Stimulated activated CD8-positive, alpha-beta memory T cell treated with anti-CD3 and anti-CD28 coated beads, Interleukin-15, amount 100 ng/mL, for 48 hours (primary cell): ENCODE results near the gene VPS39.

Experiments used
- DNase-seq, 2 donors: peaks; one replicate each; pipeline ENCODE4 v3.0.0-alpha.2; 2020; ENCODE audit warnings: low read depth in 2 of 2

Gene VPS39

DNA sequence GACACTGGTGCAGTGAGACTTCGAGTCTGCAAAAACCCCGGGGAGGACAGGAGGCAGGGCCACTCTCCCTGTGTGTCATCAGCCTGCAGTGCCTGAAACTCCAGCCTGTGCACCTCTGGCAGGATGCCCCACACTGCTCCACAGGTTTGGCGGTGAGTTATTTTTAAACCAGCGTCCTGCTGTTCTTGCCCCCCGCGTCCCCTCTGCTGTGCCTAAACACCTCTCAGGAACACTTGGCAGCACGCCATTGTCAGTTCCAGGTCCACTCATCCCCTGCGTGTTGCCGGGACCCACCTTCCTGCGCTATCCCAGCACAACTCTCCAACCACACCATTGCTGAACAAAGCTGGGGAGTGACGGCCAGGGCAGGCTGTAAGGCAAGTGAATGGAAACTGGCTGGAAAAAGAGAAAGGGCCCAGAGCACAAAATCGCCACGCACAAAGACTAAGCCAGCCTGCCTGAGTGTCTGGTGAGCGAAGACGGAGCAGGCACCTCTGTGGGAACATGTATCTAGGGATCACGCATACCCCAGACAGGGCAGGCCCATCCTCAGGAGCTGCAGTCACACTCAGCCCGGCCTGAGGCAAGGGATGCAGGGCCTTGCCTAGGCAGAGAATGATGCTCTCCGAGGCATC lies 48.6 kb downstream of the VPS39 start:
- no peak for DNase-seq

DNA sequence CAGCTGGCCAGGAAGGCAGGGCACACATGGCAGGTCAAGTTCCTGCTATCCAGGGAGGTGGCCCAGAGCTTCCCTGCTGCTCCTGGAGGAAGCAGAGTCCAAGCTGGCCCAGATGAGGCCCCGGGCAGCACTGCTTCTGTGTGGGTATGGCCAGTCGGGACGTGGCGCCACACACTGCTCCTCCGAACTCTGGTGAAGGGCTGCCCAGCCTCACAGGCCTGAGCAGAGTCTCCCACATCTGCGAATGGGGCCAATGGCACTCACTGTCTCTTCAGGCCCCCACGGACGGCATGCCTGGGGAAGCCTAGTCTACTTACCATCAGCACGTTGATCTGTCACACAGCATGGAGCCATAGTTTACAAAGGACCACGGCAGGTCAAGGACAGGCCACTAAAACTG lies 49.2 kb downstream of the VPS39 start:
- no peak for DNase-seq

DNA sequence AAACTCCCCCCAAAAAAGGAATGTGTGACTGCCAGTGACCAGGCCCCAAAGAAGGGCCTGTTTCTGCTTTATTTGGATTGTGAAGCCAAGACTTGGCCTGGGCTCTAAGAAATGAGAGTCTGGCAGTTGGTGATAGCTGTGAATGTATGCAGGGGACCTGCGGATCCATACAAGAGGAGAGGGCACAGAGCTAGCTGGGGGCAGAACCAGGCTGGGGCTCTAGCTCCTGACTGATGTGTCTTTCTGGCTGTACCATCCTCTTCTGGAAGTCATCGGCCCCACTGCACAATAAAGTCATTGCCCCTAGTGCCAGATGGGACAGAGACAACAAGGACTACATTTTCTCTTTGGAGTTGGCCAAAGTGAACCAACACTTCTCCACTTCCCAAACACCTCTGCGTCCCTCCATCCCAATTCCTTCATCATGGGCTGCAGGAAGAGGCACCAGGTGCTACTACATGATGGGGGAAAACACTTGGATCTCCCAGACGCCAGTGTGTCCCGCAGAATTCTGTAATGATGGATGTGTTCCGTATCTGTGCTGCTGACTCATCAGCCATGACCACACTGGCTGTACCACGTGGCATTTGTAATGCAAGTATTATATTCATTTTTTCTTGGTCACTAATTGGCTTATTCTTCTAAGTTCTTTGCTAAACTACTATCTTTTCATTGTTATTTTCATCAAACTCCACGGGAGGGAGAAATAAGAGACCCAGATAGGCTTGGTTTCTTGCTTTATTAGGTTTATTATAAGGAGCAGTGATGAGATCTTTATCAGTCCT lies 49.9 kb downstream of the VPS39 start:
- no peak for DNase-seq

DNA sequence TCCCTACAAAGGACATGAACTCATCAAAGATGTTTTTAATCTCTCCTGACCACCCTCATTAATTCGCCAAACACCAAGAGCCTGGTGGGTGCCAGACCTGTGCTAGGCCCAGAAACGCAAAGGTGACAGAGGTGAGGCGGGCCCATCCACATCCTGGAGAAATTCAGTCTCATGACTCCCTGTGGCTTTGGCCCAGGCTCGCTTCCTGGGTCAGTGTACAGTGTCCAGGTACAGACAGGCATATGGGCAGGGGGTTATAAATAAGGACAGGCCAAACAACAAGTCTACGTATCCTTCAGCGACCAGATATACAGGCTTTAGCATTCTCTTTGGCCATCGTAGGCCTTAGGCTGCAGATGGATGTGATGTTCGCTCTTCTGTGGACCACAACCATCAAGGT lies 50.7 kb downstream of the VPS39 start:
- no peak for DNase-seq

DNA sequence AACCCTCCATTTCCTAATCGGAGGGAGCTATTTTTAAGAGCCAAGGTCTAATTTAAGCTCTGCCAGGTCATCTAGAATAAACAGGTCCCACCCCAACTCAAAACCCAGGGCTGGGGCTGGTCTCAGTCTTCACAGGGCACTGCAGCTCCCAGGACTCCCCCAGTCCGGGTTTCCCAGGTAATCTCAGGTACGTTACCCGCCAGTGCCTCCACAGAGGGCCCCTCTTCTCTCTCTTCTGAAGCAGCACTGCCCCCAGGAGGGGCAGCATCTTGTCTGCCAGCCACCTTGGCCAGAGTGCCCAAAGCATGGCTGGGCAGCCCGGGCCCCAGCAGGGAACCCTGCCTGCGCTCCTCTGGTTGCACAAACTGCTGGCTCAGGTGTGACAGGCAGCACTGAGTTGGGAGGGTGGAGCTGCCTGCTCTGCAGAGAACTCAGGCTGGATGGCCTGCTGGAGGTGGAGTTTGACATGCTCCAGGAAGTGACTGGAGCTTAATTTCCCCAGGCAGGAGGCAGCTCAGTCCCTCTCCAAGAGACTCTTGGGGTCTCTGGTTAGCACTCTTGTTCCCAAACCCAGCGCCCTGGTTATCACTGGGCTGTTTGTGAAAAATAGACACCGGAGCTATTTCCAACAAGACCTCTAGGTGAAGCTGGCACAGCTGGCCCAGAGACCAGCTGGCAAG lies 51.7 kb downstream of the VPS39 start, which contains the start of gene PLA2G4F:
Gene PLA2G4F (minus strand): TSS at position 394 of the 680 bp plus-strand sequence. CDS start 87 bp downstream, at position 307.
- DNase-seq: no peak

DNA sequence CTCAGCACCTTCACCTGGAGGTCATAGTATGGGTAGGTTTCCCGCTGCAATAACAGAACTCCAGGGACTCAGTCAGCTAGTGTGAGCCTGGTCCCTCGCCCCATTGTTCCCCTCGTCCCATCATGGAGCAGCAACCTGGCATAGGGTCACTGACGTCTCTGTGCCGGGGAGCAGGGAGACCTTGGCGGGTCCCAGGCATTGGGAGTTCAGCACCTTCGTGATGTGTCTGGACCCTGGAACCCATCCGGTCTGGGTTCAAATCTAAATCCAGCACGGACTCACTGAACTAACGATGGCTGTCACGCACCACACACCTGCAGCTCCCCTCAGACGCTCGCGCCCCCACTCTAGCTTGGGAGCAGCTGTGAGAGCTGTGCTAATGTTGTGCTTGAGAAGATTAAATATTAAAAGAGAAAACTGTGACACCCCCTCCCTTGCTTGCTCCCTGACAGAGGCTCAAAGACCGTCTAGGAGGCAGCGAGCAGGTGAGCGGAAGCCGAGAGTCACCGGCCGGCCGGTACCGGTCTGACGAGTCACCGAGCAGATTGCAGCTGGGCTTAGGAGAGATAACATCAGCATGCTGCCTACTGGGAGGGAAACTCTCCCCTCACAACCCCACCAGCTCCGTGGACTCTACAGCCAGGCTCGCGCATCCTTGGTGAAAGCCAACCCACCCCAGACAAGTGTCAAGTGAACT lies 52.4 kb downstream of the VPS39 start:
- DNase-seq: no peak

DNA sequence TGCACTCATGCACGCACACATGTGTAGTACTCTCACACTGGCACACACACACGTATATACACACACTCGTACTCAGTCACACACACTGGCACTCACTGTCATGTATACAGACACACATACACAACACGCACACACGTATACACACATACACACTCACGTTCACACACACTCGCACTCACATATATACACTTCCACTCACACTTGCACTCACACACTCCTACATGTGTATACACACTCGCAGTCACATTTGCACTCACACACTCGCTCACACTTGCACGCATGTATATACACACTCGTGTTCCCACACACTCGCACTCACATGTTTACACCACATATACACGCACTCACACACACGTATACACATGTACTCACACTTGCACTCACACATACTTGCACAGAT lies 53.1 kb downstream of the VPS39 start:
- DNase-seq: no peak

DNA sequence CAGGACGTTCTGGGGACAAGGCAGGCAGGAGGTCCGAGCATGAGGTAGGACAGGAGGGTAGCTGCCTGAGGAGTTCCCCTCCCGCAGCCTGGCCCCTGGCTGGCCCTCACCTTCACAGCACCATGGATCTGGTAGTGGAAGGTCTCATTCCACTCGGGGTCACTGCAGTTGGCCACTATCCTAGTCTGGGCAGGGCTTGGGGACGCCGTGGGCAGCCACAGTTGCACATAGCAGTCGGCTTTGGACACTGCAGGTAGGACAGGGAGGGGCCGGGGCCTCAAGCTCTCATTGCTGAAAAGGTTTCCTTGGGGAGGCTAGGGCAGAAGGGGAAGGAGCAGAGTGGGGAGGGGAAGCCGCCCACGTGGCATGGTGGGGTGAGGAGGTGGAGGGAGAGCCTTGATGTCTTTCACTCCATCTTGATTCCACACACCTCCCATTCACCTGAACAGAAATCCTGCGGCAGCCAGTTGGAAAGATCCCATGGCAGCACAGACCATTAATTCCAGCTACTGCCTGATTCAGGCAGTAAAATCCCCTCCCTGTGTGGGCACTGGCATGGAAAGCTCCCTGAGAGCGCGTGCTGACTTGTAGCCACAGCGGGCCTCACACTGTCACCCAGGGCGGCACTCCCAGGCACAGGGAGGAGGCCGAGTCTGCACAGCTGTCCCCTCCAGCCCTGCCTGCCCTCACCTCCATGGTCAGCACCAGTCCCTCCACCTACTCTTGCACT lies 53.7 kb downstream of the VPS39 start:
- no peak for DNase-seq

DNA sequence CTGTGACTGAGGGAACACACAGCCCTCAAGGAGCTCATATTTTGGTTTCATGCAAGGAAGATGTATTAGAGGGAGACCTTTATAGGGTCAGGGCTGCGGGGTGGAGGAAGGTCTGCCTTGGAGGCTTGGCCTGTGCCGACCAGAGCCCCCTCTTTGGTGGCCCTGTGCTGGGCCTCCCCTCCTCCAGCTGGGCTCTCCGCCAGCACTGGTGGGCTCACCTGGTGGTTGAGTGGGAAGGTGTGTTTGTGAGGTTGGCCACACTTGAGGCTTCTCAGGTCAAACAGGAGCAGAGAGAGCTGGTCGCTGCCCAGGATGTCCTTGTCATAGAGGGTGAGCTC lies 54.3 kb downstream of the VPS39 start:
- DNase-seq: no peak

DNA sequence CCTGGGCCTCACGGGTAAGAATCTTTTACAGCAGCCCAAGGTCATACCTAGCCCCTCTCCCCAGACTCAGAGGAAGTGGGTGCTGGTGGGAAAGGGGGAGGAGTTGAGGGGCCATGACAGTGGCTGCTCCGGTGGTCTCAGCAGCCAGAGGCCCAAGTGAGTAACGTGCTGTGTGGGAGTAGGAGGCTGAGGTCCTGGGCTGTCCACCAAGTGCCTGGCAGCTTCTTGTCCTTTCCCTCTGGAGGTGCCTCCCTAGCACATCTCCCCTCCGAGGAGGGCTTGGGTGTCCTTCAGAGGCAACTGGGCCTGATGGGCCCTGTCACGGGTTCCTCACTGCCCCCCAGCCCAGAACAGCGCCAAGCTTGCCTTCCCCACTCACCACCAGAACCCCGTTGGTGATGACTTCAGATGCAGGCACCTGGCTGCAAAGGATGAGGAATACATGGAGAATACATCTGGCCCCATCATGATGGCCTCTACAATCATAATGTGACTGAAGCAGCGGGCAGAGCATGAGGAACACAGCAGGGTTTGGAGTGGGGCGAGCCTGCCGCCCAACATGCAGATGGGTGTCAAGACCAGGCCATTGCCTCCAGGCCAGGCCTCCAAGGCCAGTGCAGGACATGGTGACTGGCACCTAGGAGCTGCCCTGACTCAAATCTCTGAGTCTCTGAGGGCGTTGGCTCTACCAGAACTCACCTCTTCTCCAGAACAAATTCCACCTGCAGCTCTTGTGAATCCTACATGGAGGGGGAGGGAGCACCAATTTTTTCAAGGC lies 55.0 kb downstream of the VPS39 start:
- DNase-seq: no peak

DNA sequence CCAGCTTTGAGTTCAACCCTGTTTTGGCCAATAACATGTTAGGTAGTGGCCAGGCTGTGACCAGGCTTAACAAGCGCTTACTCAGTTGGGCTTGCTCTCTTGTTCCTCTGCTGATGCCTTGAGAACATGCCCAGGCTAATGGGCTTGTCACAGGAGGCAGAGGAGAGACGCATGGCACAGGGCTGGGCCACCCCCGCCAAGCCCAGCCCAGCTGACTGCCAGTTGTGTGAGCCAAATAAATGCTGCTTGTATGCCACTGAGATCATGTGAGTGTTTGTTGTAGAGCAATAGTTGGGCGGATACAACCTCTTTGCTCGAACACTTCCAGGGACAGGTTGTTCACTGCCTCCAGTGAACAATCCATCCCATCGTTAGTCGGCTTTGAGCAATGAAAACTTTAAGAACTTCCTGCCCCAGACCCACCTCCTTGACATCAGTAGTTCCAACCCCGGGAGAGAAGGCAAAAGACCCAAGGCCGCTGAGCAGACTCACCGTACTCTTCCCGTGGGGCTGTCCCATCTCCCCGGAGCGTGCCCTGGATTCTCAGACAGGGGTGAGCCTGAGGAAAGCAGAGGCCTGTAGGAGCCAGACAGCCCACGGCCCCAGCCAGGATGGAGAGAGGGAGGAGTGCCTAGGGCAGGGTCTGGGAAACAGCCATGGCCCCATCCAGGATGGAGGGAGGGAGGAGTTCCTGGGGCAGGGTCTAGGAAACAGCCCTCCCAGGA lies 55.7 kb downstream of the VPS39 start:
- no peak for DNase-seq

DNA sequence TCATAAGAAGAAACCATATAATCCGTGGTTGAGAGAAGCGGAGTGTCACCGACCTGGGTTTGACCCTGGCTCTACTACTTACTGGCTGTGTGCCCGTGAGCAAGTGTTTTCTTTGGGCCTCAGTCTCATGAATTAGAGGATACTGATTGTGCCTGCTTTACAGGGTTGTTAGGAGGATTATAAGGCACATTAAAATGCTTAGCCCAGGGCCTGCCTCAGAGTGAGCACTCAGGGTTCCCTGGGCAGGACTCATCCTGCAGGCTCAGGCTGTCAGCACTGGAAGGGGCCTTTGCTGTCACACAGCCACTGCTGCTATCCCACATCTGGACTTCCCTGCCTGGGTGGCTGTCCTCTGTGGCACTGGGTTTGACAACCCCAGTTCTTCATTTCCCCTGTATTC lies 56.4 kb downstream of the VPS39 start:
- DNase-seq: no peak

DNA sequence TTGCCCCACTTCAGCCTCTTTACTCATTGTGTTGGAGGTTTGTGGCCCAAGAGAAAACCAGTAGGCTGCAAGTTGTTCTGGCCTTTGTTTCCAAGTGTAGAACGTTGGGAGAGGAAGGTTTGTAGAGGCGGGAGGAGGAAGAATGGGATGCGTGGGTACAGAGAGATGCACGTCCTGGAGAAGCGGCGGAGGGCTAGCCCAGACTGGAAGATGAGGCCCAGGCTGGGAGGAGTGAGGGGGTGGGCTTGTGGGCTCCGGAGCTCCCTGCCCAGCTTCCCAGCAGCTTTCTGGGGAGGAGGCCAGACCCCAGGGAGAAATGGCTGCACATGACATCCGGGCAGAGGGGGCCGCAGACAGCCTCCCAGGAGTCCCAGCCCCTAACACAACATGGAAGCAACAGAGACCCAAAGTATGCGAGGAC lies 57.0 kb downstream of the VPS39 start:
- DNase-seq: no peak

DNA sequence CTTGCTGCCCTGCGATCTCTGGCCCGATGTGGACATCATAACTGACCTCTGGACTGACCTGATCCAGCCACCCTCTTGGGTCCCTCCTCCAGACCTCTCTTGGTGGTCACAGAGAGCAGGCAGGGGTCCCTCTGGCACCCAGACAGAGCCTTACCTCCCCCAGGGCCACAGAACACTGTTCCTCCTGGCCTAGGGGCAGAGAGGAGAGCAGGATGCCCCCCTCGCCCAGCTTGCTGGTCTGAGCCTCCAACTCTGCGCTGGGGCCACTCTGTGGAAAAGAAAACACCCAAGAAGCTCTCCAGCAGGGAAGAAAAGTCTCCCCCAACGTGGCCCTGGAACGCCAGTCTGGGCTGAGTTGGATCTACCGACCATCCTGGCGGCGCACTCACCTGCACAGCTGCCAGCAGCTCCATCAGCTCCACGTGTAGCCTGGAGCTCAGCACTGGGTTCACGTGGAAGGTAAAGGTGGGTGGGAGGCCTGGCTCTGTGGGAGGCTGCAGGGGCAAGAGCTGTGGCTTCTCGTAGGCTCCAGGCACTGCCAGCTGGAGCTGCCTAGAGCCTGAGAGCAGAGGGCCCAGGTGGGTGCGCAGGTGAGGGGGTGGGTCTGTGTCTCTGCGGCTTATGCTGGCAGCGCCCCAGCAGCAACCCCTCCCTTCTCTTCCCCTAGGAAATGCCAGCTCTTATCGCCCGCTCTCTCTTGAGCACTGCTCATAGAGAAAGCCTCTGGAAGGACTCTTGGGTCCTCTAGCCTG lies 57.7 kb downstream of the VPS39 start:
- no peak for DNase-seq

DNA sequence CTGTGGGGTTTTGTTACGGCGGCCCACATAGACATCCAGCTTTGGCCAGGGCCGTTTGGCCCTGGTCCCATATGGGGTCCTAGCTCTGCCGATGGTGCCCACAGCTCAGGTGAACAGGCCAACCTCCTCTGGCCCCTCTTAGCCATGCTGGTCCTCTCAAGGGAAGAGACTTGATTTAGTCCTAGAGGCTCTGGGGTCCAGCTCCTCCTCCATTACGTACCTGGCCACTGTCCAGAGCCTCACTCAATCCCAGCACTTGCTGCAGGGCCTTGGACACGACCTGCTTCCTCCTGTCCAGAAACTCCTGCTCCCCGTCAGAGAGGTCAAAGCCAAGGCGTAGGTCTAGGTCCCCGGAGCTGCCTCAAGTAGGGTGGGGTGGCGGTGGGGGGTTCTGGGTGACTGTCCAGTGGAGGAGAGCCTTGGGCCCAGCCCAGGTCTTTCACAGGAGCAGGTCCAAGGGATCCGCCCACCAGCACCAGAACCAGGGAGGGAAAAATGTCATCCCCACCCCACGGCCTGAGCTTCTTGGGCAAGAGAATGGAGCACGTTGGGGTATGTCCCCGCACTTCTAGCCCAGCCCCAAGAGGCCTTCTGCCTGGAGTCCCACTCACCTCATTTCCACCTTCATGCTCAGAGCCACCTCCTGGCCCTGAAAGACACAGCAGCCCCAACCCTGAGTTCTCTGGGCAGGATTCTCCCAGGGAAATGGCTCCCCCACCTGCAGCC lies 58.4 kb downstream of the VPS39 start:
- no peak for DNase-seq

DNA sequence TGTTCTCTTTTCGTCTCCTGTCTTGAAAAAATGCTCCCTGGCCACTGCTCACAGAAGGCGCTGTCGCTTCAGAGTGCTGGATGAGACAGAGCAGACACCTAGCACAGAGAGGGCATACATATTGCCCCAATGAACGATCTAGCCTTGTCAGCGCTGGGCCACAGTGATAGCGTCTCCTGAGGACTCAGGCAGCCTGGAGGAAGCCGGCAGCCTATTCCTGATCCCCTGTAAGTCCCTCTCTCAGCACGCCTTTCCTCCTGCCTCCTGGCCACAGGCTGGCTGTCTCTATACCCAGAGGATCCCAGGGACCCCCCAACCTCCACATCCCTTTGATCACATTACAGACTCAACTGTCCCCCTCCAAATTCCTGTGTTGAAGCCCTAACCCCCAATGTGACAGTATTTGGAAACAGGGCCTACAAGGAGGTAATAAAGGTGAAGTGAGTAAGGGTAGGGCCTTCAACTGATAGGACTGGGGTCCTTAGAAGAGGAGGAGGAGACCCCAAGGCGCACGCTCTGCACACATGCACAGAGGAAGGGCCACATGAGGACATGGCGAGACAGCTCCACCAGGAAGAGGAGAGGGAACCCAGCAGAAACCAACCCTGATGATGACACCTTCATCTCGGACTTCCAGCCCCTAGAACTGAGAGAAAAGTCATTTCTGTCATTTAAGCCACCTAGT lies 59.2 kb downstream of the VPS39 start:
- no peak for DNase-seq

DNA sequence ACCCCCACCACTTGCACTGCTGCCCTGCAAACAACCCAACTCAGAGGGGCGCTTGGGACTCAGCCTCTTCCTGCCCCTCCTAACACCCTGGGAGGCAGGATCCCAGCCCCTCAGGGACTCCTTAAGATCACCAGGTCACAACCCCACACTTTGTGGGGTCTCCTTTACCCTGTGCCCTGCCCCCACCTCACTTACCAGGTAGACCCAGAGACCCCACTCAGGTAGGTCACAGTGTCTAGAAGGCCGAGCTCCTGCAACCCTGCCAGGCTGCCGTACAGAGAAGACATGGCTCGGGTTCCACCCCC lies 60.7 kb downstream of the VPS39 start:
- DNase-seq: no peak
